Central memory CD8-positive, alpha-beta T cell (primary cell): Measurements from ENCODE around the gene CAMK4.

Experiments used
- ATAC-seq: fragments of 150-1000 bp; cut with Tn5 transposase; replicated peaks from 2 replicates; pipeline ENCODE4 v1.10.0; 2022; ENCODE audit warnings: mild to moderate bottlenecking, moderate FRiP score, moderate number of reproducible peaks; ENCODE audit not compliant: poor library complexity, severe bottlenecking; ENCODE audit errors: extremely low read depth
- DNase-seq, 2 donors: peaks; one replicate each; pipeline ENCODE4 v3.0.0; 2021; ENCODE audit warnings: low spot score in 2 of 2
- H3K27ac Mint-ChIP-seq: one replicate; pipeline ENCODE4 v1.8.0; 2022; ENCODE audit warnings: low read depth, mild to moderate bottlenecking, moderate library complexity, mixed read lengths
- H3K27me3 Mint-ChIP-seq: one replicate; pipeline ENCODE4 v1.8.0; 2022; ENCODE audit warnings: mixed read lengths
- H3K36me3 Mint-ChIP-seq: one replicate; pipeline ENCODE4 v1.8.0; 2022; ENCODE audit warnings: mild to moderate bottlenecking, moderate library complexity, mixed read lengths; ENCODE audit not compliant: insufficient read depth
- H3K4me1 Mint-ChIP-seq: one replicate; pipeline ENCODE4 v1.8.0; 2022; ENCODE audit warnings: mixed read lengths
- H3K4me3 Mint-ChIP-seq: one replicate; pipeline ENCODE4 v1.8.0; 2022; ENCODE audit warnings: mild to moderate bottlenecking, moderate library complexity, mixed read lengths
- H3K9me3 Mint-ChIP-seq: one replicate; pipeline ENCODE4 v1.8.0; 2022; ENCODE audit warnings: mixed read lengths

The CAMK4 gene

DNA sequence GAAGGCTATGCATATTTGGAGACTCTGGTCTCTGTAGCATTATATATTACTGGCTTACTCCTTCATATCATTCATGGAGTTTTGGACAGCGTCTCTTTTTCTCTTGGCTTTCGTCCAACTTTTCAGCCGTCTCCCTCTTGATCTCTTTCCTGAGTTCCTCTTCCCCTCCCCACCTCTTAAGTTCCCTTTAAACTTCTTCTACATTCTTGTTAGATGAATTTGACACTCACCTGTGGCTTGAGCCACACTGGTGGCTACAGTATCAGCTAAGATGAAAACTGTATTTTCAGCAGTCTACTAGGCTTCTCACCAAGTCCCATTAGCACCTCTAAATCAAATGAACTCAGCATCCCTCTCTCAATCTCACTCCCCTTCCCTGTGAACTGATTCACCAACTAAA is 160.0 kb downstream of the CAMK4 start:
- Mint-ChIP-seq H3K9me3 (no peaks in the 10 kb centered on the region), H3K27me3 (no peaks in the 10 kb centered on the region), H3K4me3 (no peak overlapping the region), H3K27ac (no peak overlapping the region), H3K4me1 (peaks cover 4% of the 10 kb centered on the region), H3K36me3 (peaks cover 3% of the 10 kb centered on the region)
- ATAC-seq (no peak), DNase-seq (no peak)

DNA sequence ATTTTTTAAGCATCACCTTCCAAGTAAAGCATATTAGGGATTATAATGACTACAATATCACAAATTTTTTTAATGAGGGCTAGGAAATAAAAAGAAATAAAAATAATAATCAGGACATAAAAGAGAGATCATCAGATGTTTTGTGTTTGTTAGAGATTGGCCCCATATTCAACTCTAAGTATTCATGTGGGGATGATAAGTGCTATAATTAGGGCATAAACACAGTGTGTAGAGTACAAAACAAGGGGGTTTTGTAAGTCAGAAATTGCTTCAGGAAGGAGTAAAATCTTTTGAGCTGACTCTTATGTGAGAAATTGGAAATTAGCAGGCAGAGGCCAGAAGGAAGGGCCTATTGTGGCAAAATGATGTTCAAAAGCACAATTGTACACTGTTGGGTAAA is 160.9 kb downstream of the CAMK4 start:
- H3K27ac Mint-ChIP-seq: no peak overlapping the region
- no peaks in the 10 kb centered on the region for H3K27me3 Mint-ChIP-seq
- H3K36me3 Mint-ChIP-seq: peaks cover 4% of the 10 kb centered on the region
- DNase-seq (no peak), ATAC-seq (no peak)
- peaks cover 4% of the 10 kb centered on the region for H3K4me1 Mint-ChIP-seq
- H3K4me3 Mint-ChIP-seq: no peak overlapping the region
- H3K9me3 Mint-ChIP-seq: no peaks in the 10 kb centered on the region

DNA sequence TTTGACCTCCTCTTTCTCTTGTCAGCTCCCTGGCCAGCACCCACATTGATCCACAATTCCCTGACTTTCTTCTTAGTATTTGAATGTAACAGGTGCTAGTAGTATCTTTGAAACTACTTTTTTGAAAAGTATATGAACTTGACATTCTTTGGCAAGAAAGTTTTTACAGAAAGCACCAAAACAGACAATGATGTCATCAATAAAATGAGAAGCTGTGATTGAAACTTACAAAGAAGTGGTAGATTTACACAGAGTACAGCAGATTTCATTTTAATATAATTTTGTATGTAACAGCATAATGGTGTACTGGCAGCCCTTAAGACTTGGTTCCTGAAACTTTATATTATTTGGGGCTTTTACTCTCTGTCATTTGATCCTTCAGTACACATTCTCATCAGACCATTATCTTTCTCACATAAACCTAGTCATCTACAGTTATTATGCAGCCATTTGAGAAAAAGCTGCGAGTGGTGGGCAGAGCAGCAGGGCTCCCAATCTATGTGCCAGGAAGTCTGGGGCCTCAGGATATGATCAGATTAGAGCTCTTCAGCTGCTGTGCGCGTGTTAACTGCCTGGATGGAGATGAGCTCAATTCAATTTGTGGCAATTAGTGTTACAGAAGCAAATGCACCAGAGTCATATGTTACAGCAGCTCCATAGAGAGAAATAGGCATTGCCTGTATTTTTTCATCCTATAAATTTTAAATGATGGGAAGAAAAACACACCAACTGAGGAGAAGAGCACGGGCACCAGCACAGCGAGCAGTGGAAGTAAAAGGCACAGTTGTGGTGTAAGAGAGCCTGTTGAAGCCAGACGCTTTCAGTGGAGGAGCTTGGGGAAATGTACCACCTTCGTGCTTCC is 162.0 kb downstream of the CAMK4 start:
- H3K4me1 Mint-ChIP-seq: peaks cover 9% of the 10 kb centered on the region
- no peak overlapping the region for H3K27ac Mint-ChIP-seq
- H3K9me3 Mint-ChIP-seq: no peaks in the 10 kb centered on the region
- ATAC-seq (no peak), DNase-seq (no peak)
- no peak overlapping the region for H3K4me3 Mint-ChIP-seq
- peaks cover 7% of the 10 kb centered on the region for H3K36me3 Mint-ChIP-seq
- H3K27me3 Mint-ChIP-seq: no peaks in the 10 kb centered on the region

DNA sequence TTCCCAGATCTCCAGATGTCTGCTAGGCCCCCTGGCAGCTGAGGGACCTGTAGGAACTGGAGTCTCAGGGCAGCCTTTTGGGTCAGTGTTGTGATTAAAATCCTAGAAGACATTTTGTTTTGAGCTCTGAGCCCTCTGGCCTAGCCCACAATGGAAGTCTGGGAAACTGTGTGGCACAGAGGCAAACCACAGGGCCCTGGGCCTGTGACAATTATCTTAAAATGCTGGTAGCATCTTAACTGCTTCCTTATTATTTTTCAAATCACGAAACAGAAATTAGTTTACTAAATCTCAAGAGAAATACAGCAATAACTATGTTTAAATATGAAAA is 162.6 kb downstream of the CAMK4 start:
- Mint-ChIP-seq H3K4me3 (no peak overlapping the region), H3K9me3 (no peaks in the 10 kb centered on the region), H3K27ac (no peak overlapping the region), H3K36me3 (peaks cover 10% of the 10 kb centered on the region), H3K27me3 (no peaks in the 10 kb centered on the region), H3K4me1 (peaks cover 11% of the 10 kb centered on the region)
- no peak for ATAC-seq
- no peak for DNase-seq

DNA sequence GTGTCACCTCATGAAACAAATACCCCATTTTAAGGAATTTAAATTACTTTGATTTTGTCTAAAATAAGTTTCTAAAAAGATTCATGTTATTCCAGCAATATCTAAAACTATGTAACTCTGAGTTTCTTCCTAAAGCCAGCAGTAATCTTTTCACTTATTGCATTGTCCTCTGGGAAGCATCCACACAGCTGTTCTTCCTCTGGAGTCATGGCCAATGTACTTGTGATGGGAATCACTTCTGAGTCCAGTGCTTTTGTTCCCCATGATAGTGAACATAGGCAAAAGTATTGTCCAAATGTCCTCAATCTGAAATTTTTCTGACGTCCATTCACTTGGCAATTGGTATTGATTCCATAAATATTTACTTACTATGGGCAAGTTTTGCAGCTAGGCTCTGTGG is 163.2 kb downstream of the CAMK4 start:
- no peak for ATAC-seq
- no peak overlapping the region for H3K4me3 Mint-ChIP-seq

DNA sequence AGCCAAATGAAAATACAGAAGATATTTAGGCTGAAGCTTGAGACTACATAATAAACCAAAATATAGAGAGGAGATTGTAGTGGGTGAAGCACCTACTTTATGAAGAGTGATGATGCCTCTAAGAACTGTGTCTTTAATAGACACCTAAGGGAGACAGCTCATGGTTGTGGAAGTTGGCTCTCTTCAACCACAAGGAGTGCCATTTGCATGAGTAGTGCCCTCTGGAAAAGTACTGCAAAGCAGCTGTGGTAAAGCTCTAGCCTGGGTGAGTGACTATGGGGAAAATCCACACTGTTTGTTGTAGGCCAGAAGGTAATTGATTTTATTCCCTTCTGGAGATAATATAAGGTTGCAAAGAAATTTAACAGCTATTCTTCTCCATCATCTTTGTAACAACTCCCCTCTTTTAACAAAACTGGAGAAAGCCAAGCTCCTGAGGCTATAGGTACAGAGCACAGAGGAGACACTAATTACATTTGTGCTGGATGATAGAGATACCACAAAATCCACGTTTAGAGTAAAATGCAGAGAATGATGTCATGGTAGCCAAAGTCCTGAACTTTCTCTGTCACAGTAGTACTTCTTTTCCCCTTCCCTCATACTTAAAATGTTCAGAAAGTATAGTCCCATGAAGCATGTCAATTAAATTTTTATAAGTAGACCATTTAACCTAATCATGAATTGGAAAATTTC is 165.4 kb downstream of the CAMK4 start:
- no peaks in the 10 kb centered on the region for H3K27me3 Mint-ChIP-seq
- no peak for ATAC-seq
- H3K27ac Mint-ChIP-seq: no peak overlapping the region
- peaks cover 11% of the 10 kb centered on the region for H3K4me1 Mint-ChIP-seq
- H3K9me3 Mint-ChIP-seq: no peaks in the 10 kb centered on the region
- H3K4me3 Mint-ChIP-seq: no peak overlapping the region
- peaks cover 13% of the 10 kb centered on the region for H3K36me3 Mint-ChIP-seq
- no peak for DNase-seq

More for the DNA sequence above, 163.2 kb downstream of the CAMK4 start:
- no peak for DNase-seq
- no peaks in the 10 kb centered on the region for H3K9me3 Mint-ChIP-seq
- H3K27ac Mint-ChIP-seq: no peak overlapping the region
- H3K27me3 Mint-ChIP-seq: no peaks in the 10 kb centered on the region
- peaks cover 11% of the 10 kb centered on the region for H3K4me1 Mint-ChIP-seq
- peaks cover 12% of the 10 kb centered on the region for H3K36me3 Mint-ChIP-seq

DNA sequence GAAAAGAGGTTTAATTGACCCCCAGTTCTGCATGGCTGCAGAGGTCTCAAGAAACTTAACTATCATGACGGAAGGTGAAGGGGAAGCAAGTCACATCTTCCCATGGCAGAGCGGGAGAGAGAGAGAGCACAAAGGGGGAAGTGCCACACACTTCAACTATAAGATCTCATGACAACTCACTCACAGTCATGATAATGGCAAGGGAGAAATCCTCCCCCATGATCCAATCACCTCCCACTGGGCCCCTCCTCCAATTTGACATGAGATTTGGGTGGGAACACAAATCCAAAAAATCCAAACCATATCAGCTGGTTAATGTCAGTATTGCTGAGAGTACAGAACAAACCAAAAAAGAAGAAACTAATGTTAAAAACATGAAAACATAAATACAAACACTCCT is 168.0 kb downstream of the CAMK4 start:
- H3K4me1 Mint-ChIP-seq: peaks cover 11% of the 10 kb centered on the region
- no peak overlapping the region for H3K27ac Mint-ChIP-seq
- no peak for DNase-seq
- no peaks in the 10 kb centered on the region for H3K27me3 Mint-ChIP-seq
- no peak for ATAC-seq
- peaks cover 15% of the 10 kb centered on the region for H3K36me3 Mint-ChIP-seq
- no peaks in the 10 kb centered on the region for H3K9me3 Mint-ChIP-seq
- H3K4me3 Mint-ChIP-seq: no peak overlapping the region

DNA sequence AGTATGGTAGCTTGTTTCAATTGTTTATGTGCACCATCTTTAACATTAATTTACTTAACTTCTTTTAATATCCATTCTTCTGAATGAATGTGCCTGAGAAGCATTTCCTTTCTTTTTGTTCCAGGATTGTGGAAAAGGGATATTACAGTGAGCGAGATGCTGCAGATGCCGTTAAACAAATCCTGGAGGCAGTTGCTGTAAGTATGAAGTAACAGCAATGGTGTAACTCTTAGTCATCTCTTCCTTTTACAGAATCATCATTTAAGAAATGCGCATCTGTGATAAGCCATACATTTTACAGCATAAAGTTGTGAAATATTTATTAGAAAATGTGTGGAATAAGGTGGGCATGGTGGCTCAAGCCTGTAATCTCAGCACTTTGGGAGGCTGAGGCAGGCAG is 170.4 kb downstream of the CAMK4 start:
- H3K27ac Mint-ChIP-seq: no peak overlapping the region
- no peak overlapping the region for H3K4me3 Mint-ChIP-seq
- DNase-seq (no peak), ATAC-seq (no peak)
- H3K9me3 Mint-ChIP-seq: no peaks in the 10 kb centered on the region
- H3K27me3 Mint-ChIP-seq: no peaks in the 10 kb centered on the region
- peaks cover 19% of the 10 kb centered on the region for H3K4me1 Mint-ChIP-seq
- H3K36me3 Mint-ChIP-seq: peaks cover 20% of the 10 kb centered on the region

DNA sequence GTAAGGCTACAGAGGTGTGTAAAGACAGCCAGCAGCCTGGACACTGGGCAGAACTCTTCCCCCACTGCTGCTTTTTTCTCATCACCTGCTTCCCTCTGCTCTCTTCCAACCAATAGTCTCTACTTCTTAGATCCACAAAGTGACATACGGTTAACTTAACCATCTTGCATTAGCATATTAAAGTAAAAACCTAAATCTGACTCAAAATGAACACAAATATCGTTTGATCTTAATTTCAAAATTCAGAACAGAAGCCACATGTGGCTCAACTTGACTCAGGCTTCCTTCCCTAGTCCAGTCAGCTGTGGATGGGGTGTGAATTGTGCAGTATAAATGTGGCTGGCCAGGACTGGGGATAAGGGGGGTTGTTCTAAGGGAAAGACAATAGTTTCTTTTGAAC is 173.8 kb downstream of the CAMK4 start:
- H3K9me3 Mint-ChIP-seq: no peaks in the 10 kb centered on the region
- H3K4me3 Mint-ChIP-seq: no peak overlapping the region
- H3K36me3 Mint-ChIP-seq: peaks cover 13% of the 10 kb centered on the region
- no peak overlapping the region for H3K27ac Mint-ChIP-seq
- ATAC-seq (no peak), DNase-seq (no peak)
- H3K27me3 Mint-ChIP-seq: no peaks in the 10 kb centered on the region
- peaks cover 16% of the 10 kb centered on the region for H3K4me1 Mint-ChIP-seq

DNA sequence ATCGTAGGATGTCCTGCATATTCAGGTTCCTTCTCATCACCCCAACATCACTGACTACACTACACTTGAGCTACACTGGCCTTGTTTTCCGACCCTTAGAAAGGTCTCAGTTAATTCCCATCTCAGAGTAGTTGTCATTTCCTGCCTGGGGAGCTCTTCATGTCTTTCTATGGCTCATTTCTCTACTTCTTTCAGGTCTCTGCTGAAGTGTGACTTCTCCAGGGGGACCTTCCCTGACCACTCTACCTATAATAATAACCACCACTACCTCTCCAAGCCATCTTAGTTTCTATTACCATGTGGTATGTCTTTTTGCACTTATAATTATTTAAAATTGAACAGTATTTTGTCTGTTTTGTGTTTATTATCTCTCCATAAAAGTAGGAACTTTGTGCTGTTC is 174.9 kb downstream of the CAMK4 start:
- ATAC-seq: no peak
- Mint-ChIP-seq H3K9me3 (no peaks in the 10 kb centered on the region), H3K4me1 (peaks cover 16% of the 10 kb centered on the region), H3K27ac (peak overlapping the region; percentile 36), H3K36me3 (peaks cover 12% of the 10 kb centered on the region), H3K27me3 (no peaks in the 10 kb centered on the region), H3K4me3 (no peak overlapping the region)
- DNase-seq: no peak

DNA sequence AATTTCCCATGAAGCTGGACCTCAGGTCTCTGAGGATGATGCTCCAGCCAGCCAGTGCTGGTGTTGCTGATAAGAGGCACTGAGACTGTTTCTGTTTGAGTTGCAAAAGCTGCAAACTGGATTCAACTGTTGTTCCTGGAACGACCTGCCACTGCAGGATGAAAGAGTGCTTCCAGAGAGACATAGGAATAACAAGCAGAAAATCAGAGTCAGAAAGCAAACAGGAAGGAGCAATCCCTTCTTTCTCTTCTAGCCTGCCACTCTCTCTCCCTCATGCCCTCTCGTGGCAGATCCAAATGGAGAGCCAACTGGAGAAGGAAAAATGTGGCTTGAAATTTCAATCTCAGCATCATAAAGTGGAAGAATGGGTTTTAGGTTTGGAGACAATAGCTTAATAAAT is 177.7 kb downstream of the CAMK4 start:
- Mint-ChIP-seq H3K27me3 (no peaks in the 10 kb centered on the region), H3K4me3 (no peak overlapping the region), H3K9me3 (no peaks in the 10 kb centered on the region), H3K36me3 (peaks cover 18% of the 10 kb centered on the region), H3K4me1 (peaks cover 16% of the 10 kb centered on the region), H3K27ac (no peak overlapping the region)
- ATAC-seq: no peak
- DNase-seq: no peak

DNA sequence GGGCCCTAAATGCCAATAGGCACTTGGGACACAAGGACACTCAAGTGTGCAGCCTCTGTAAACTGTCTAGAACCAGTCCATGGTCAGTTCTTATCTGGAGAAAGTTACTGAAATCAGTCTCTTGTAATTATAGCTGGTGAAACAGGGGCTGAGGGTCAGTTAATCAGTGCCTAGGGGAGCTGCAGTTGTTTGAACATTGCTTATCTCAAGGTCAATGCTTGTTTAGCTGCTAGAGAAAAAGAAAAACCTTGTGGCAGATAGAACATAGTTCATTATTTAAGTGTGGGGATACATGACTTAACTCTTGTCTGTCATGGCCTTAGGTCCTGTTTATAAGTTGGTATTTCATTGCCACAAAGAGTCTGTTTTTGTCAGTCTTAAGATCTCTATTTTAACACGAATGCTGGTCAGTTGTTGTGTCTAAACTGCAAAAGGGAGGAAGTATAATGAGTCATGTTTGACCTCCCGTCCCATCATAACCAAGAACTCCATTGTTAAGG is 180.1 kb downstream of the CAMK4 start:
- DNase-seq: no peak
- no peak for ATAC-seq
- peaks cover 20% of the 10 kb centered on the region for H3K36me3 Mint-ChIP-seq
- H3K27me3 Mint-ChIP-seq: no peaks in the 10 kb centered on the region
- H3K27ac Mint-ChIP-seq: no peak overlapping the region
- peaks cover 19% of the 10 kb centered on the region for H3K4me1 Mint-ChIP-seq
- no peaks in the 10 kb centered on the region for H3K9me3 Mint-ChIP-seq
- no peak overlapping the region for H3K4me3 Mint-ChIP-seq

DNA sequence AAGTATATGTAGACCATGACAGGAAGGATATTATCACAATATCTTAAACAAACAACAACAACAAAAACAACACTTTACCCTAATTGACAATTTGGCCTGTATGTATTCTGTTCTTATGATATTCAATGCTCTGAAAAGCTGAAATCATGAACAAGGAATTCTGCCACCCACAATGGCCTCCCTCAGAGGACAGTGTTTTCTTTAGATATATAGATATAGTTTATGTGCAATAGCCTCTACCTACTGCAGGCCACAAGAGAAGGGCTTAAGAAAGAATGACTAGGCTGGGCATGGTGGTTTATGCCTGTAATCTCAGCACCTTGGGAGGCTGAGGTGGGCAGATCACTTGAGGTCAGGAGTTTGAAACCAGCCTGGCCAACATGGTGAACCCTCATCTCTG is 183.4 kb downstream of the CAMK4 start:
- DNase-seq (no peak), ATAC-seq (no peak)
- H3K9me3 Mint-ChIP-seq: no peaks in the 10 kb centered on the region
- no peak overlapping the region for H3K4me3 Mint-ChIP-seq
- H3K36me3 Mint-ChIP-seq: peaks cover 19% of the 10 kb centered on the region
- H3K27me3 Mint-ChIP-seq: no peaks in the 10 kb centered on the region
- H3K4me1 Mint-ChIP-seq: peaks cover 20% of the 10 kb centered on the region
- no peak overlapping the region for H3K27ac Mint-ChIP-seq
